Thoracic aorta (tissue), 2 donors: ENCODE measurements around the gene SIX3. TPM values are rescaled to one million over a fixed set of nuclear protein-coding genes. Genes with fewer than 3 reads are reported as not detected.

ENCODE experiments used
- ATAC-seq: fragments of 150-250 bp; one replicate; pipeline ENCODE4 v1.8.0; 2017; ENCODE audit warnings: low read depth; ENCODE audit not compliant: insufficient number of reproducible peaks, low FRiP score
- DNase-seq: peaks from one replicate; pipeline ENCODE4 v3.0.0-alpha.2; 2020; ENCODE audit warnings: low spot score
- H3K27ac ChIP-seq, 2 donors: fragments of 200-600 bp; sonication (generic); 1 replicate in 1 of 2; 2 replicates in 1 of 2; pipeline ENCODE4 v1.5.1; 2016; ENCODE audit warnings: mild to moderate bottlenecking in 2 of 2, moderate library complexity in 2 of 2
- H3K27me3 ChIP-seq: fragments of 200-600 bp; sonication (generic); replicated peaks from 2 replicates; pipeline ENCODE4 v1.6.0; 2016; ENCODE audit warnings: mild to moderate bottlenecking; ENCODE audit not compliant: insufficient read depth
- H3K36me3 ChIP-seq: fragments of 200-600 bp; sonication (generic); one replicate; pipeline ENCODE4 v1.5.1; 2016
- H3K4me1 ChIP-seq, 2 donors: fragments of 200-600 bp; sonication (generic); 1 replicate in 1 of 2; 2 replicates in 1 of 2; pipeline versions ENCODE4 v1.5.1 to v1.6.0; 2016; ENCODE audit warnings: low read depth in 2 of 2, mild to moderate bottlenecking in 1 of 2; ENCODE audit not compliant: control insufficient read depth in 1 of 2
- H3K4me3 ChIP-seq: fragments of 200-600 bp; sonication (generic); 2 replicates; pipeline ENCODE4 v1.5.1; 2016; ENCODE audit warnings: mild to moderate bottlenecking
- H3K9me3 ChIP-seq: fragments of 200-600 bp; sonication (generic); 2 replicates; pipeline ENCODE4 v1.5.1; 2016
- total RNA-seq, 2 donors: library from RNA; depleted of rRNA; stranded (reverse); fragments of >200 nt; gene quantifications; one replicate each; pipeline versions ENCODE4 v1.1.0 to v1.2.3, GENCODE V29; 2016
- TF ChIP-seq, protein P1 (sequence below): fragments of 200-600 bp; sonication (generic); IDR thresholded peaks from one replicate; pipeline ENCODE4 v1.5.1; 2019; ENCODE audit warnings: antibody characterized with exemption

The SIX3 gene
- total RNA-seq, 2 donors from 2014 or later, result 0.14 TPM; not detected in 1

DNA sequence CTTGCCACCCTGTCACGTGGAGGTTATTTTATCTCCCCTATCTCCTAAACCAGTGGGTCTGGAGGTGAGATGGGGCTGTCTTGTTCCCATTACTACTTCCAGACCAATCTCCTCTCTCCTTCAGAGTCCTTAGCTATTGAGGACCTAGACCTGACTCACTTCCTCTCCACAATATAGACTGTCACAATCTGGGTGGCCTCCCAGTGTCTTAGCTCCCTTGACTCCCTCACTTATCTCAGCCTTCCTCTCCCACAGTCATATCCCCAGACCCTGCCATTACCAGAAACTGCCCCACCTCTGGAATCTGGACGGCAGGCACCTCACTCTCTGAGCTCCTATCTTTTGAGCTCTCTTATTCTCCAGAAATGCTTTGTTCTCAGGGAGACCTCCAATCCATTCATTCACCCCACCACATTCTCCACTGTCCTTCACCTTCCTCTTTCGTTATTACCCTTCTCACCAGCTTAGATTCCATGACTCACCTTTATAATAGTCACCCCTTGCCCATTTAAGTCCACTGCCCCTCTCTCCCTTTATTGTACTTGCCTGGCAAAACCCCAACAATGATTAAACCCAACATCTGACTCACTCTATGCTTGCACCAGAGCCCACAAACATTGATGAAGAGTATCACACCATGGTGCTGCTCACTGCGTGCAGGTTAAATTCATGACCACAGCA, 23.3 kb upstream of the SIX3 start:
- ATAC-seq, result no peak
- H3K27me3 ChIP-seq, result no peaks in the 10 kb centered on the region

DNA sequence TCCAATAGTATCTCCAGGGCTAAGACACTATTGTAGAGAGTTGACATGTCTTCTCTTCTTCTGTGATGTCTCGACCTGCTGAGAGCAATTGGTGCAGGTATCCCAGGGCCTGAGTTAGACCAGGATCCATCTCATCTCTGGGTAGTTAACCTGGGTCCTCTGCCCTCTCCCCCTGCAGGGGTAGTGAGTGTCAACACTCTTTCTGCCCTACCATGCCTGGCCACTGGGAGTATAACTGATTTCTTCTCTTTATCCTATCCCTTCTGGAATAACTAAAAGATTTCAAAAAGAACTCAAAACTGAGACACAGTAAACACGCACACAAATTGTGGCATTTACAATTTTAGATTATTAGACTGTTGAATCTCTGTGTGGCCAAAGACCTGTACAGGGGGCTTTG, 20.8 kb upstream of the SIX3 start:
- no peaks in the 10 kb centered on the region for H3K9me3 ChIP-seq
- no peaks in the 10 kb centered on the region for H3K36me3 ChIP-seq
- H3K27me3 ChIP-seq, result no peaks in the 10 kb centered on the region
- no peaks in the 10 kb centered on the region for H3K4me1 ChIP-seq
- TF ChIP-seq, protein P1, sequence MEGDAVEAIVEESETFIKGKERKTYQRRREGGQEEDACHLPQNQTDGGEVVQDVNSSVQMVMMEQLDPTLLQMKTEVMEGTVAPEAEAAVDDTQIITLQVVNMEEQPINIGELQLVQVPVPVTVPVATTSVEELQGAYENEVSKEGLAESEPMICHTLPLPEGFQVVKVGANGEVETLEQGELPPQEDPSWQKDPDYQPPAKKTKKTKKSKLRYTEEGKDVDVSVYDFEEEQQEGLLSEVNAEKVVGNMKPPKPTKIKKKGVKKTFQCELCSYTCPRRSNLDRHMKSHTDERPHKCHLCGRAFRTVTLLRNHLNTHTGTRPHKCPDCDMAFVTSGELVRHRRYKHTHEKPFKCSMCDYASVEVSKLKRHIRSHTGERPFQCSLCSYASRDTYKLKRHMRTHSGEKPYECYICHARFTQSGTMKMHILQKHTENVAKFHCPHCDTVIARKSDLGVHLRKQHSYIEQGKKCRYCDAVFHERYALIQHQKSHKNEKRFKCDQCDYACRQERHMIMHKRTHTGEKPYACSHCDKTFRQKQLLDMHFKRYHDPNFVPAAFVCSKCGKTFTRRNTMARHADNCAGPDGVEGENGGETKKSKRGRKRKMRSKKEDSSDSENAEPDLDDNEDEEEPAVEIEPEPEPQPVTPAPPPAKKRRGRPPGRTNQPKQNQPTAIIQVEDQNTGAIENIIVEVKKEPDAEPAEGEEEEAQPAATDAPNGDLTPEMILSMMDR, result no peak
- H3K27ac ChIP-seq, result no peak overlapping the region
- ATAC-seq, result no peak
- H3K4me3 ChIP-seq, result no peak overlapping the region
- DNase-seq, result no peak

More for the DNA sequence above, 23.3 kb upstream of the SIX3 start:
- no peak for DNase-seq
- no peak overlapping the region for H3K27ac ChIP-seq
- TF ChIP-seq, protein P1, result no peak
- H3K36me3 ChIP-seq, result no peaks in the 10 kb centered on the region
- H3K4me3 ChIP-seq, result no peak overlapping the region
- no peaks in the 10 kb centered on the region for H3K9me3 ChIP-seq
- no peaks in the 10 kb centered on the region for H3K4me1 ChIP-seq

DNA sequence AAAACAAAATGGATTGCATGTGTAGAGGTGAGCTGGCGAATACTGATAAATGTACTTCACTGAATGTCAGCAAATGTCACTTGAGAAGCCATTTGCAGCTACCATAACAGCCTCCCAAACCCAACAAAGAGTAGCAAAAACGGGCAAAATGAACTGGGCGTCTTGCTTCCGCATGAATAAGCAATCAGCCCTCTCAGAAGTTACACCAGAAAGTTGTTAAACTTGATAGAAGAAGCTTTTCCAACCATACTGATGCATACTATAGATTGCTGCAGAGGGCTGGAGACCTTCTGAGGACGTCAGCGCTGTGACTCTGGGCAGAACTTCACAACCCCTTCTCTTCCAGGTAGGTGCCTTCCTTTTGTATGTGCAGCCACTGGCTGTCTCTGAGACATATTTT, 18.7 kb upstream of the SIX3 start:
- DNase-seq (no peak), ATAC-seq (no peak)
- Histone ChIP-seq H3K36me3 (no peaks in the 10 kb centered on the region), H3K27ac (no peak overlapping the region), H3K9me3 (no peaks in the 10 kb centered on the region), H3K4me3 (no peak overlapping the region), H3K4me1 (no peaks in the 10 kb centered on the region), H3K27me3 (no peaks in the 10 kb centered on the region)
- TF ChIP-seq, protein P1, result no peak

DNA sequence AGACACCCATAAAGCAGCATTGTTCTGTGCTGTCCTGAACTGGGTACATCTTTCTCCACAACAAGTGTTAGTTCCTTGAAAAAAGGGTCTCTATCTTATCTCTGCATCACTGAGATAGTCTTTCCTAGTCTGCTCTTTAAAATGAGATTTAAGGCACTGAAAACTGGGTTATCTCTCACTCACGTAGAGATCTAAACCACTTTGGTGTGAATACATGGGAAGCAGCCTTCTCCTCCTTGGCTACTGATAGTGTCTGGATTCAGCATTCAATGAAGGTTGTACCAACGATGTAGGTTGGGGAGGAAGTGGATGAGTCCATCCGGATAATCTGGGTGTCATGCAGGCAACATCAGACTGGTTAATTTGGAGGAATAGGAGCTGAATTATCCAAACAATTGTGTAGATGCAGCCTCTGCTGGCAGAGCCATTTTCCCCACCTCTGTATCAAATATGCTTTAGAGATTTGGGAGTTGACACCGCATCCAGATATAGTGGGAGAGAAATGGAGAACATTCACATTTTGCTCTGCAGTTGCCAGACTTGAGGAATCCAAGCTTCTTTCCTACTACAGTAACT, 15.9 kb upstream of the SIX3 start:
- Histone ChIP-seq H3K27me3 (no peaks in the 10 kb centered on the region), H3K27ac (no peak overlapping the region)
- TF ChIP-seq, protein P1, result no peak

DNA sequence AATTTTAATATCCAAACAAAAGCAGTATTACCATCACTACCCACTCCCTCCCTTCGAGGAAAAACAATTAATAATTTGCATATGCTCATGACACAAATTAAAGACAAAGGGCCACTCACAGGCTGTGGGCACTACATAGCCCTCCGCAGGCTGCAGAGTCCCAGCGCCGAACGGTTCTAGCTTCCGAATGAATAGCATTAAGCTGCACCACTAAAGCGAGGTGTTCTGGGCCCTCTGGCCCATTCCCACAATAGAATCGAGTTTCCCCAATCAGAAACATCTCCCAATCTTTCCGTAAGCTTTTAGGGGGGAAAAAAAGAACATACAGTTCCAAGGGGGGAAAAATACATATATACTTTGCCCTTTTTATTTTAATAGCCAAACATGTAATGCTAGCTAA, 14.5 kb upstream of the SIX3 start:
- H3K4me1 ChIP-seq, result peaks cover 13 to 16% of the 10 kb centered on the region in 2 donors
- ATAC-seq, result no peak
- no peaks in the 10 kb centered on the region for H3K36me3 ChIP-seq
- TF ChIP-seq, protein P1, result no peak
- no peak overlapping the region for H3K4me3 ChIP-seq
- DNase-seq, result no peak
- H3K9me3 ChIP-seq, result no peaks in the 10 kb centered on the region
- H3K27me3 ChIP-seq, result no peaks in the 10 kb centered on the region
- H3K27ac ChIP-seq, result no peak overlapping the region

More for the DNA sequence above, 15.9 kb upstream of the SIX3 start:
- Histone ChIP-seq H3K4me3 (no peak overlapping the region), H3K9me3 (no peaks in the 10 kb centered on the region), H3K4me1 (peaks cover 13 to 16% of the 10 kb centered on the region in 2 donors), H3K36me3 (no peaks in the 10 kb centered on the region)
- no peak for ATAC-seq
- no peak for DNase-seq
